Activated CD4-positive, alpha-beta T cell treated with anti-CD3 and anti-CD28 coated beads, Interleukin-2, Interleukin-4, amounts not matched to agents 100 ng/mL and 50 ng/mL, durations not matched to agents 16 hours and 8 hours (primary cell): ENCODE measurements around the gene NEUROD2.
A peak's percentile ranks its signal among the peaks of the same experiment; 100 is the strongest.

Source experiments
- DNase-seq: peaks from one replicate; pipeline ENCODE4 v3.0.0-alpha.2; 2020; ENCODE audit warnings: low spot score

NEUROD2 gene

GRCh38 chr17:39579318-39580081 is 28.2 kb downstream of the NEUROD2 start:
- no peak for DNase-seq

GRCh38 chr17:39578272-39578671 is 29.4 kb downstream of the NEUROD2 start:
- no peak for DNase-seq

- DNase-seq: no peak
These were observed 31.5 kb downstream of the NEUROD2 start for GRCh38 chr17:39576187-39576586.

- DNase-seq: peak; percentile 41
These were observed 34.0 kb downstream of the NEUROD2 start for GRCh38 chr17:39573447-39574298.

GRCh38 chr17:39572121-39572520 is 35.6 kb downstream of the NEUROD2 start:
- DNase-seq: no peak

- DNase-seq: no peak
These were observed 38.6 kb downstream of the NEUROD2 start for GRCh38 chr17:39569126-39569525.

- no peak for DNase-seq
These were observed 39.0 kb downstream of the NEUROD2 start for GRCh38 chr17:39568702-39569101.

- DNase-seq: no peak
These were observed 41.4 kb downstream of the NEUROD2 start for GRCh38 chr17:39566094-39566850.

GRCh38 chr17:39564211-39564848 is 43.4 kb downstream of the NEUROD2 start:
- DNase-seq: no peak

GRCh38 chr17:39563476-39563875 is 44.2 kb downstream of the NEUROD2 start:
- DNase-seq: no peak

GRCh38 chr17:39562976-39563375 is 44.7 kb downstream of the NEUROD2 start:
- no peak for DNase-seq

GRCh38 chr17:39562395-39562794 is 45.3 kb downstream of the NEUROD2 start:
- DNase-seq: no peak

- no peak for DNase-seq
These were observed 51.3 kb downstream of the NEUROD2 start for GRCh38 chr17:39556423-39556822.

GRCh38 chr17:39555368-39555767 is 52.4 kb downstream of the NEUROD2 start:
- DNase-seq: no peak
